MM.1S (cell line): ENCODE data around the gene AANAT.

ENCODE experiments used
- DNase-seq: peaks from one replicate; pipeline ENCODE4 v3.0.0-alpha.2; 2015
- H2AFZ ChIP-seq: fragments of 300-600 bp; sonication (generic); 2 replicates; pipeline ENCODE4 v1.6.0; 2016; ENCODE audit warnings: antibody characterized with exemption, low read length
- H3F3A ChIP-seq: fragments of 300-600 bp; sonication (generic); 2 replicates; pipeline ENCODE4 v1.6.1; 2016; ENCODE audit warnings: mild to moderate bottlenecking, antibody characterized with exemption, low read length, moderate library complexity, mixed read lengths; ENCODE audit not compliant: insufficient read depth
- H3K27ac ChIP-seq: fragments of 300-600 bp; sonication (generic); 2 replicates; pipeline ENCODE4 v1.5.1; 2016; ENCODE audit warnings: mild to moderate bottlenecking, low read length
- H3K27me3 ChIP-seq: fragments of 300-600 bp; sonication (generic); replicated peaks from 2 replicates; pipeline ENCODE4 v1.6.0; 2016; ENCODE audit warnings: low read length; ENCODE audit not compliant: insufficient read depth
- H3K36me3 ChIP-seq: fragments of 300-600 bp; sonication (generic); replicated peaks from 2 replicates; pipeline ENCODE4 v1.6.1; 2016; ENCODE audit warnings: mild to moderate bottlenecking, low read length, mixed read lengths; ENCODE audit not compliant: insufficient read depth
- H3K4me1 ChIP-seq: fragments of 300-600 bp; sonication (generic); 2 replicates; pipeline ENCODE4 v1.6.1; 2016; ENCODE audit warnings: low read length, mixed read lengths
- H3K4me2 ChIP-seq: fragments of 300-600 bp; sonication (generic); 2 replicates; pipeline ENCODE4 v1.6.0; 2016; ENCODE audit warnings: low read depth, low read length
- H3K4me3 ChIP-seq: fragments of 300-600 bp; sonication (generic); 2 replicates; pipeline ENCODE4 v1.5.1; 2016; ENCODE audit warnings: low read length, mixed read lengths
- H3K79me2 ChIP-seq: fragments of 300-600 bp; sonication (generic); 2 replicates; pipeline ENCODE4 v1.6.1; 2016; ENCODE audit warnings: mixed run types, low read length, mixed read lengths
- H3K9ac ChIP-seq: fragments of 300-600 bp; sonication (generic); 2 replicates; pipeline ENCODE4 v1.6.1; 2016; ENCODE audit warnings: low read length, mixed read lengths
- H3K9me2 ChIP-seq: fragments of 300-600 bp; sonication (generic); replicated peaks from 2 replicates; pipeline ENCODE4 v1.6.1; 2016; ENCODE audit warnings: mild to moderate bottlenecking, low read length, mixed read lengths; ENCODE audit not compliant: insufficient read depth
- H3K9me3 ChIP-seq: fragments of 300-600 bp; sonication (generic); replicated peaks from 2 replicates; pipeline ENCODE4 v1.6.1; 2016; ENCODE audit warnings: mild to moderate bottlenecking, low read length, mixed read lengths; ENCODE audit not compliant: insufficient read depth
- H4K20me1 ChIP-seq: fragments of 300-600 bp; sonication (generic); 2 replicates; pipeline ENCODE4 v1.6.1; 2016; ENCODE audit warnings: mild to moderate bottlenecking, low read length, moderate library complexity, mixed read lengths; ENCODE audit not compliant: insufficient read depth
- EZH2 ChIP-seq: fragments of 300-600 bp; sonication (generic); optimal IDR thresholded peaks from 2 replicates; pipeline ENCODE3; 2017; ENCODE audit warnings: low read depth, mild to moderate bottlenecking, antibody characterized with exemption, low read length, mixed read lengths
- EZH2phosphoT487 ChIP-seq: fragments of 300-600 bp; sonication (generic); IDR thresholded peaks from 2 replicates; pipeline ENCODE4 v1.6.1; 2018; ENCODE audit warnings: antibody characterized with exemption, low read length
- TF ChIP-seq, protein P1 (sequence below): fragments of 300-600 bp; sonication (generic); IDR thresholded peaks from 2 replicates; pipeline ENCODE4 v1.5.1; 2016; ENCODE audit warnings: antibody characterized with exemption, low read length, mixed read lengths

The AANAT gene

DNA sequence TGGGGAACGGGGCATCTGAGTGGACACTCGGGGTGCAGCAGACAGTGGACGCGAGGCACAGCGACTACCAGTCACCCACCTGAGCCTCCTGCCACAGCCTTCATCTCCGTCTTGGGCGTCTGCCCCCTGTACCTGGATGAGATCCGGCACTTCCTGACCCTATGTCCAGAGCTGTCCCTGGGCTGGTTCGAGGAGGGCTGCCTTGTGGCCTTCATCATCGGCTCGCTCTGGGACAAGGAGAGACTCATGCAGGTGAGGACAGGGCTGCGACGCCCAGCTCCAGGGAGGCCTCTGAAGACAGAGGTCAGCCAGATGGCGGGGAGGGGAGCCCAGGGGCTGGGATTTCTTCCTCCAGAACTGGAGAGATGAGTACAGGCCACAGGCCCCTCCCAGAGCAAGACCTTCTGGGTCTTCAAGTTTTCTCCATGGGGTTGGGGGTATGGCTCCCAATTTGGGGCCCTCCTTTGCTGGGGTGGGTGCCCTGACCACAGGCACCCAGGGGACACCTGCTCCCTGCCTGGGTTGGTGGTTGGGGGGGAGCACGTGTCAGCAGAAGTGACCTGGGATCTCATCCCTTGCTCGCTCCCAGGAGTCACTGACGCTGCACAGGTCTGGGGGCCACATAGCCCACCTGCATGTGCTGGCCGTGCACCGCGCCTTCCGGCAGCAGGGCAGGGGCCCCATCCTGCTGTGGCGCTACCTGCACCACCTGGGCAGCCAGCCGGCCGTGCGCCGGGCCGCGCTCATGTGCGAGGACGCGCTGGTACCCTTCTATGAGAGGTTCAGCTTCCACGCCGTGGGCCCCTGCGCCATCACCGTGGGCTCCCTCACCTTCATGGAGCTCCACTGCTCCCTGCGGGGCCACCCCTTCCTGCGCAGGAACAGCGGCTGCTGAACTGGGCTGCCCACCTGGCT is 1.9 kb downstream of the AANAT start:
- H3K9me3 ChIP-seq, result no peaks in the 10 kb centered on the region
- H3K36me3 ChIP-seq, result peaks cover 5% of the 10 kb centered on the region; the same call in 1 of the 2 replicates
- no peak overlapping the region for H3K4me2 ChIP-seq
- no peaks in the 10 kb centered on the region for H3K79me2 ChIP-seq
- H3K4me1 ChIP-seq, result peaks cover 11% of the 10 kb centered on the region; the same call in 1 of the 2 replicates
- no peak overlapping the region for H3K9ac ChIP-seq
- H3K27ac ChIP-seq, result no peak overlapping the region
- no peaks in the 10 kb centered on the region for H3K9me2 ChIP-seq
- H3K27me3 ChIP-seq, result no peaks in the 10 kb centered on the region
- H2AFZ ChIP-seq, result no peak overlapping the region
- H4K20me1 ChIP-seq, result no peaks in the 10 kb centered on the region
- TF ChIP-seq EZH2, result no peak
- TF ChIP-seq, protein P1, sequence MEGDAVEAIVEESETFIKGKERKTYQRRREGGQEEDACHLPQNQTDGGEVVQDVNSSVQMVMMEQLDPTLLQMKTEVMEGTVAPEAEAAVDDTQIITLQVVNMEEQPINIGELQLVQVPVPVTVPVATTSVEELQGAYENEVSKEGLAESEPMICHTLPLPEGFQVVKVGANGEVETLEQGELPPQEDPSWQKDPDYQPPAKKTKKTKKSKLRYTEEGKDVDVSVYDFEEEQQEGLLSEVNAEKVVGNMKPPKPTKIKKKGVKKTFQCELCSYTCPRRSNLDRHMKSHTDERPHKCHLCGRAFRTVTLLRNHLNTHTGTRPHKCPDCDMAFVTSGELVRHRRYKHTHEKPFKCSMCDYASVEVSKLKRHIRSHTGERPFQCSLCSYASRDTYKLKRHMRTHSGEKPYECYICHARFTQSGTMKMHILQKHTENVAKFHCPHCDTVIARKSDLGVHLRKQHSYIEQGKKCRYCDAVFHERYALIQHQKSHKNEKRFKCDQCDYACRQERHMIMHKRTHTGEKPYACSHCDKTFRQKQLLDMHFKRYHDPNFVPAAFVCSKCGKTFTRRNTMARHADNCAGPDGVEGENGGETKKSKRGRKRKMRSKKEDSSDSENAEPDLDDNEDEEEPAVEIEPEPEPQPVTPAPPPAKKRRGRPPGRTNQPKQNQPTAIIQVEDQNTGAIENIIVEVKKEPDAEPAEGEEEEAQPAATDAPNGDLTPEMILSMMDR, result no peak
- TF ChIP-seq EZH2phosphoT487, result no peak
- no peak for DNase-seq
- H3K4me3 ChIP-seq, result no peak overlapping the region
- no peaks in the 10 kb centered on the region for H3F3A ChIP-seq

DNA sequence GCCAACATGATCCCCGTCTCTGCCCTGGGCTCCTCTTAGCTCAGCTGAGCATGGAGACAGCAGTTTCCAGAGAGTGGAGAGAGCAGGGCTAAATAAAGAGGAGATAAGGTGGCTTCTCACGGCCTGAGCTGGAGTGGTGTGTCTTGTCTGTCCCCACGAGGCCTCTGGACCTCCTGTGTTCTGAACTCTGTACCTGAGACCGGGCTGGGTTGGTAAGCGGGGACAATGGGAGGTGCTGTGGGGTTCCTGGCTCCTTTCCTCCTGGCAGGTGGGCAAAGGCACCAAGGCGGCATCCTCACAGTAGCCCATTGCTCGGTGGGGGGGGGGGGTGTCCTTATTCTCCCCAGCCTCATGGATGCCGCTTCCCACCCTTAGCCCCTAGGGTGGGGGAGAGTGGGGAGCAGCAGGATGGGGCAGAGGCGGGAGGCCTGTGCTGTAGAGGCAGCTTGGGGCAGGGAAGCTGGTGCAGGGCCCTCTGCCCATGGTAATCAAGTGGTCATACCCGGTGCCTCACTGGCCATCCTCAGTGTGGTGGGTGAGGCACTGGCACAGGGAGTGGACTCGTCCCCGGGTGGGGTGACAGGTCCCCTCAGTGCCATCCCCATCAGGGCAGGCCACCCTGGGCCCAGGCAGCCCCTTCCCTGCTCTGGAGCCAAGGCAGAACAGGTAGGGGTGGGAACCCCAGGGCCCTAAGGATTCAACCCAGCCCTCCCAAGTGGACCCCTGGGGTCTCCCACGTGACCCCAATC is 2.8 kb downstream of the AANAT start:
- Histone ChIP-seq H3K36me3 (peaks cover 5% of the 10 kb centered on the region; the same call in 1 of the 2 replicates), H2AFZ (no peak overlapping the region), H3K4me1 (peaks cover 11% of the 10 kb centered on the region; the same call in 1 of the 2 replicates), H3K27ac (no peak overlapping the region), H4K20me1 (no peaks in the 10 kb centered on the region), H3K27me3 (no peaks in the 10 kb centered on the region), H3K9me2 (no peaks in the 10 kb centered on the region), H3K9ac (no peak overlapping the region), H3F3A (no peaks in the 10 kb centered on the region), H3K4me2 (no peak overlapping the region), H3K9me3 (no peaks in the 10 kb centered on the region), H3K4me3 (no peak overlapping the region), H3K79me2 (no peaks in the 10 kb centered on the region)
- TF ChIP-seq, protein P1, result no peak
- DNase-seq, result no peak

DNA sequence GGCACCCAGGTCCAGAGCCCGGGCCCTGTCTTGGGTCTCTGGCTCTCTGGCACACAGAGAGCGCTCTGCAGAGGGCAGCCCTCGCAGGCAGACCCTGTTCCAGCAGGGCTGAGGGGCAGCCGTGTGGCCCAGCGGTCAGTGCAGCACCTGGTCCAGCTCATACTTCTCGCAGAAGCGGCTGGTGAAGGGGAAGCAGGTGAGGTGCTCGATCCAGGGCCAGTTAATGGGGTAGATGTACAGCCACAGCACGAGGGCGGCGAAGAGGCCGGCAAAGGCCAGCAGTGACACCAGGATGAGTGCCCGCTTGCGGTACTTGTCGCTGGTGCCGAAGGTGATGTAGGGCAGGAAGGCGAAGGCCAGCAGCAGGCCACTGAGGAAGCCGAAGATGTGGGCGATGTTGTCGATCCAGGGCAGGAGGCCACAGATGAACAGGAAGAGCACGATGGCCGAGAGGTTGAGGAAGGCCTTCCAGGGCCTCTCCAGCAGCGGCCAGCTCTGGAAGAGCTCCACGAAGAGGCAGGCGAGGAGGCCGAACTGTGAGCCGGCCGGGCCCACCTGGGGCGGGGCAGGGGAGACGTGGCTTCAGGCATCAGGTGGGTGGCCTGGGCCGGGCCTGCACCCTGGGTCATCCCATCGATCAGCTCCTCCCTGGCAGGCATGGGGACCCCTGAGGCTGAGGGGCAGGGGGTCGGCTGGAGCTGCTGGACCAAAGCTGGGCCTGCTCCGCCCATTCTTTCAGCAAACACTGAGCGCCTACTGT is 4.3 kb downstream of the AANAT start:
- H2AFZ ChIP-seq, result no peak overlapping the region
- no peak overlapping the region for H3K27ac ChIP-seq
- no peaks in the 10 kb centered on the region for H3K9me2 ChIP-seq
- no peak overlapping the region for H3K4me2 ChIP-seq
- H3K79me2 ChIP-seq, result no peaks in the 10 kb centered on the region
- TF ChIP-seq, protein P1, result no peak
- TF ChIP-seq EZH2 (no peak), EZH2phosphoT487 (no peak)
- H3K4me3 ChIP-seq, result no peak overlapping the region
- no peaks in the 10 kb centered on the region for H4K20me1 ChIP-seq
- H3K4me1 ChIP-seq, result peaks cover 1% of the 10 kb centered on the region; the same call in 1 of the 2 replicates
- DNase-seq, result no peak
- H3F3A ChIP-seq, result no peaks in the 10 kb centered on the region
- no peaks in the 10 kb centered on the region for H3K27me3 ChIP-seq
- H3K36me3 ChIP-seq, result peaks cover 5% of the 10 kb centered on the region; the same call in 1 of the 2 replicates
- H3K9ac ChIP-seq, result no peak overlapping the region
- no peaks in the 10 kb centered on the region for H3K9me3 ChIP-seq
